PC-9 (cell line): ENCODE results near the gene CRTC1.

ENCODE experiments used
- CTCF ChIP-seq: fragments of 200-600 bp; sonication (generic); conservative IDR thresholded peaks from 2 replicates; pipeline ENCODE4 v1.6.1; 2017; ENCODE audit warnings: mixed run types, antibody characterized with exemption, mild to moderate bottlenecking, moderate library complexity
- EZH2 ChIP-seq: fragments of 200-600 bp; sonication (generic); IDR thresholded peaks from 2 replicates; pipeline ENCODE4 v1.8.0; 2017; ENCODE audit warnings: antibody characterized with exemption, low read depth

DNA sequence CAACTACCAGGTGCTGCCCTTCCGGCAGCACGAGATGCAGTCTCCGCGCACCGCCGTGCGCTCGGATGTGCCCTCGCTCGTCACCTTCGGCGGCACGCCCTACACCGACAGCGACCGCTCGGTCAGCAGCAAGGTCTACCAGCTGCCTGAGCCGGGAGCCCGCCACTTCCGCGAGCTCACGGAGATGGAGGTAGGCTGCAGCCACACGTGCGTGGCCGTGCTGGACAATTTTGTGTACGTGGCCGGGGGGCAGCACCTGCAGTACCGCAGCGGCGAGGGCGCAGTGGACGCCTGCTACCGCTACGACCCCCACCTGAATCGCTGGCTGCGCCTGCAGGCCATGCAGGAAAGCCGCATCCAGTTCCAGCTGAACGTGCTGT, 15.2 kb upstream of the CRTC1 start:
- TF ChIP-seq CTCF (no peak), EZH2 (no peak)
